CD14-positive monocyte (primary cell): ENCODE results near the gene QRICH2. TPM values are rescaled to one million over a fixed set of nuclear protein-coding genes. Genes with fewer than 3 reads are reported as not detected.

Experiments
- DNase-seq, 3 donors: peaks; one replicate each; pipeline ENCODE4 v3.0.0-alpha.2; 2011 to 2022
- H2AFZ ChIP-seq: 2 replicates; pipeline ENCODE4 v1.6.0; 2012; ENCODE audit warnings: mild to moderate bottlenecking, low read depth, low read length, inconsistent platforms; ENCODE audit not compliant: insufficient read depth, poor library complexity, severe bottlenecking
- H3K27ac ChIP-seq, 2 donors: 1 replicate in 1 of 2; 2 replicates in 1 of 2; pipeline ENCODE4 v1.5.1; 2012 to 2013; ENCODE audit warnings: low read length in 2 of 2, control low read depth in 1 of 2, inconsistent platforms in 1 of 2, low read depth in 1 of 2, mild to moderate bottlenecking in 1 of 2
- H3K27me3 ChIP-seq, 2 donors: one replicate each; pipeline versions ENCODE4 v1.6.0 to v1.6.1; 2011 to 2013; ENCODE audit warnings: low read length in 2 of 2; ENCODE audit not compliant: control insufficient read depth in 2 of 2, insufficient read depth in 2 of 2
- H3K36me3 ChIP-seq, 2 donors: replicated peaks in 1 of 2; 1 replicate in 1 of 2; 2 replicates in 1 of 2; pipeline versions ENCODE4 v1.5.1 to v1.6.1; 2012 to 2013; ENCODE audit warnings: low read length in 2 of 2, control low read depth in 1 of 2, inconsistent platforms in 1 of 2, mild to moderate bottlenecking in 1 of 2; ENCODE audit not compliant: insufficient read depth in 2 of 2, control insufficient read depth in 1 of 2
- H3K4me1 ChIP-seq, 2 donors: 1 replicate in 1 of 2; 2 replicates in 1 of 2; pipeline versions ENCODE4 v1.5.1 to v1.6.1; 2012 to 2013; ENCODE audit warnings: low read length in 2 of 2, control low read depth in 1 of 2, inconsistent platforms in 1 of 2, mild to moderate bottlenecking in 1 of 2, moderate library complexity in 1 of 2; ENCODE audit not compliant: insufficient read depth in 2 of 2, control insufficient read depth in 1 of 2
- H3K4me2 ChIP-seq: replicated peaks from 2 replicates; pipeline ENCODE3; 2012; ENCODE audit warnings: low read length, moderate library complexity, mild to moderate bottlenecking; ENCODE audit not compliant: poor library complexity, severe bottlenecking; ENCODE audit errors: extremely low read depth
- H3K4me3 ChIP-seq, 3 experiments: fragments of 200-600 bp in 1 of 3; sonication (generic) in 1 of 3; replicated peaks in 1 of 3; 1 replicate in 2 of 3; 2 replicates in 1 of 3; pipeline ENCODE4 v1.5.1; 2011 to 2013; ENCODE audit warnings: low read length in 3 of 3, mild to moderate bottlenecking in 3 of 3, control low read depth in 2 of 3, low read depth in 2 of 3, inconsistent platforms in 1 of 3, moderate library complexity in 1 of 3
- H3K79me2 ChIP-seq: 2 replicates; pipeline ENCODE4 v1.6.0; 2012; ENCODE audit warnings: mild to moderate bottlenecking, control low read depth, inconsistent platforms, low read length, moderate library complexity; ENCODE audit not compliant: insufficient read depth
- H3K9ac ChIP-seq: 2 replicates; pipeline ENCODE4 v1.6.0; 2017; ENCODE audit warnings: low read length, mild to moderate bottlenecking; ENCODE audit not compliant: insufficient read depth, poor library complexity, severe bottlenecking
- H3K9me3 ChIP-seq, 2 donors: replicated peaks in 1 of 2; 1 replicate in 1 of 2; 2 replicates in 1 of 2; pipeline versions ENCODE4 v1.5.1 to v1.6.1; 2012 to 2013; ENCODE audit warnings: low read length in 2 of 2, control low read depth in 1 of 2; ENCODE audit not compliant: control insufficient read depth in 1 of 2, insufficient read depth in 1 of 2
- H4K20me1 ChIP-seq: 2 replicates; pipeline ENCODE4 v1.6.0; 2012; ENCODE audit warnings: mild to moderate bottlenecking, low read length, control low read depth, moderate library complexity; ENCODE audit not compliant: insufficient read depth
- H3K27ac Mint-ChIP-seq, 7 donors: one replicate each; pipeline ENCODE4 v1.8.0; 2020; ENCODE audit warnings: mild to moderate bottlenecking in 7 of 7, mixed read lengths in 7 of 7, moderate library complexity in 6 of 7, inconsistent platforms in 2 of 7
- H3K27me3 Mint-ChIP-seq, 3 donors: one replicate each; pipeline ENCODE4 v1.8.0; 2021 to 2022; ENCODE audit warnings: low read depth in 3 of 3, mild to moderate bottlenecking in 3 of 3, mixed read lengths in 3 of 3, moderate library complexity in 3 of 3, inconsistent platforms in 1 of 3
- H3K36me3 Mint-ChIP-seq, 2 donors: one replicate each; pipeline ENCODE4 v1.8.0; 2020; ENCODE audit warnings: mixed read lengths in 2 of 2, inconsistent platforms in 1 of 2, mild to moderate bottlenecking in 1 of 2
- H3K4me1 Mint-ChIP-seq: one replicate; pipeline ENCODE4 v1.8.0; 2020; ENCODE audit warnings: mild to moderate bottlenecking, mixed read lengths
- H3K4me3 Mint-ChIP-seq, 2 donors: one replicate each; pipeline ENCODE4 v1.8.0; 2020; ENCODE audit warnings: mild to moderate bottlenecking in 2 of 2, mixed read lengths in 2 of 2, moderate library complexity in 1 of 2
- H3K9me3 Mint-ChIP-seq, 7 donors: one replicate each; pipeline ENCODE4 v1.8.0; 2020 to 2022; ENCODE audit warnings: mixed read lengths in 7 of 7, mild to moderate bottlenecking in 6 of 7, moderate library complexity in 6 of 7, inconsistent platforms in 2 of 7
- WGBS: methylation state at CpG from one replicate; pipeline ENCODE4 v1.1.5; 2013; ENCODE audit warnings: missing lambda C conversion rate; ENCODE audit not compliant: insufficient coverage; 5-methylcytosine and 5-hydroxymethylcytosine counted together
- intact Hi-C, 2 donors: fragments of 100-400 bp; cut with micrococcal nuclease; formaldehyde crosslinking; loops; one replicate each; pipeline versions ENCODE4 v1.15.0 to v1.15.1; 2023
- polyA plus RNA-seq, 3 donors: library from polyadenylated mRNA; depleted of rRNA in 1 of 3; unstranded in 2 of 3; stranded (reverse) in 1 of 3; fragments of 300-500 nt in 2 of 3; fragments of >200 nt in 1 of 3; fragmentation: Illumina TruSeq in 2 of 3; gene quantifications; 1 replicate in 2 of 3; 2 replicates in 1 of 3; pipeline ENCODE4 v1.2.3, GENCODE V29; 2012 to 2021
- TF ChIP-seq, protein P1 (sequence below): fragments of 200-600 bp; IDR thresholded peaks from one replicate; pipeline ENCODE4 v1.8.0; 2022; ENCODE audit warnings: antibody characterized with exemption, mild to moderate bottlenecking

The QRICH2 gene
- polyA plus RNA-seq, 3 donors = 0.04 to 1.9 TPM; not detected in 1

- H3K27ac Mint-ChIP-seq = peak overlapping the region in 6 of 7 donors; percentile 90 to 100 (median 100)
- H3K36me3 ChIP-seq = no peaks in the 10 kb centered on the region
- H3K4me3 Mint-ChIP-seq = peak overlapping the region; percentile 91 to 99
- H3K27ac ChIP-seq = peak overlapping the region in 1 of 2 donors; percentile 94
- 0% methylated on average over 8 of the region's 18 CpGs for WGBS
- H3K9ac ChIP-seq = peak overlapping the region; percentile 76
- peak overlapping the region; percentile 91 for H3K4me2 ChIP-seq
- H3K27me3 ChIP-seq = no peaks in the 10 kb centered on the region
- H3K9me3 Mint-ChIP-seq = peaks cover 0 to 1% (median 0%) of the 10 kb centered on the region in 7 donors
- H2AFZ ChIP-seq = peak overlapping the region; percentile 97
- no peak for DNase-seq
- TF ChIP-seq, protein P1, sequence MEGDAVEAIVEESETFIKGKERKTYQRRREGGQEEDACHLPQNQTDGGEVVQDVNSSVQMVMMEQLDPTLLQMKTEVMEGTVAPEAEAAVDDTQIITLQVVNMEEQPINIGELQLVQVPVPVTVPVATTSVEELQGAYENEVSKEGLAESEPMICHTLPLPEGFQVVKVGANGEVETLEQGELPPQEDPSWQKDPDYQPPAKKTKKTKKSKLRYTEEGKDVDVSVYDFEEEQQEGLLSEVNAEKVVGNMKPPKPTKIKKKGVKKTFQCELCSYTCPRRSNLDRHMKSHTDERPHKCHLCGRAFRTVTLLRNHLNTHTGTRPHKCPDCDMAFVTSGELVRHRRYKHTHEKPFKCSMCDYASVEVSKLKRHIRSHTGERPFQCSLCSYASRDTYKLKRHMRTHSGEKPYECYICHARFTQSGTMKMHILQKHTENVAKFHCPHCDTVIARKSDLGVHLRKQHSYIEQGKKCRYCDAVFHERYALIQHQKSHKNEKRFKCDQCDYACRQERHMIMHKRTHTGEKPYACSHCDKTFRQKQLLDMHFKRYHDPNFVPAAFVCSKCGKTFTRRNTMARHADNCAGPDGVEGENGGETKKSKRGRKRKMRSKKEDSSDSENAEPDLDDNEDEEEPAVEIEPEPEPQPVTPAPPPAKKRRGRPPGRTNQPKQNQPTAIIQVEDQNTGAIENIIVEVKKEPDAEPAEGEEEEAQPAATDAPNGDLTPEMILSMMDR = no peak
- intact Hi-C loops = loop anchor here (2.0 to 5.0 kb wide), 2 partner anchors 30 to 33 kb away; partner anchors contain the start of gene SPHK1 (in 1 of the 2)
- H3K4me3 ChIP-seq = peak overlapping the region; percentile 53 to 91 (median 56)
- H3K4me1 Mint-ChIP-seq = peaks cover 24% of the 10 kb centered on the region
- no peaks in the 10 kb centered on the region for H4K20me1 ChIP-seq
- H3K36me3 Mint-ChIP-seq = peaks cover 0 to 2% of the 10 kb centered on the region in 2 donors
- no peaks in the 10 kb centered on the region for H3K9me3 ChIP-seq
- H3K27me3 Mint-ChIP-seq = peaks cover 3 to 5% (median 3%) of the 10 kb centered on the region in 3 donors
- H3K79me2 ChIP-seq = peaks cover 36% of the 10 kb centered on the region
- H3K4me1 ChIP-seq = peaks cover 15 to 21% of the 10 kb centered on the region in 2 donors
Observed at GRCh38 chr17:76354317-76354729, 46.2 kb upstream of the QRICH2 start.

- Mint-ChIP-seq H3K4me1 (peaks cover 24% of the 10 kb centered on the region), H3K27ac (peak within 1 kb of the TSS; percentile 90 to 100 (median 100))
Observed at GRCh38 chr17:76353599-76354316, 45.7 kb upstream of the QRICH2 start, which contains the start of gene PRPSAP1. TSS of gene PRPSAP1 (minus strand) at chr17:76353916. CDS start at chr17:76353703, 213 bp downstream.

More at GRCh38 chr17:76353599-76354316, 45.7 kb upstream of the QRICH2 start, which contains the start of gene PRPSAP1:
- Histone ChIP-seq H2AFZ (peak within 1 kb of the TSS; percentile 97), H3K9ac (peak within 1 kb of the TSS; percentile 76), H3K4me2 (peak within 1 kb of the TSS; percentile 91), H3K27ac (peak within 1 kb of the TSS; percentile 60 to 94), H3K36me3 (no peaks in the 10 kb centered on the region), H3K4me3 (peak within 1 kb of the TSS; percentile 53 to 91 (median 56)), H3K79me2 (peaks cover 36% of the 10 kb centered on the region), H3K27me3 (no peaks in the 10 kb centered on the region), H3K9me3 (no peaks in the 10 kb centered on the region), H3K4me1 (peaks cover 15 to 21% of the 10 kb centered on the region in 2 donors), H4K20me1 (no peaks in the 10 kb centered on the region)
- H3K9me3 Mint-ChIP-seq = peaks cover 0 to 1% (median 0%) of the 10 kb centered on the region in 7 donors
- intact Hi-C loops = loop anchor here (2.0 to 5.0 kb wide), 2 partner anchors 31 to 34 kb away; partner anchors contain the start of gene SPHK1 (in 1 of the 2)
- peak; percentile 75 to 84 (median 83) for DNase-seq
- H3K4me3 Mint-ChIP-seq = peak within 1 kb of the TSS; percentile 91 to 99
- WGBS = under 1% methylated on average over 69 of the region's 75 CpGs
- H3K36me3 Mint-ChIP-seq = peaks cover 0 to 2% of the 10 kb centered on the region in 2 donors
- peaks cover 3 to 5% (median 3%) of the 10 kb centered on the region in 3 donors for H3K27me3 Mint-ChIP-seq
- TF ChIP-seq, protein P1 = peak; percentile 36
